COLO829 (cell line): ENCODE results near the gene TUBB3.
"Not testable (repeated sequence)": the region's sequence is repeated elsewhere in the genome, so short reads cannot be mapped to it uniquely, and the experiment has no call there.

Experiments
- DNase-seq: peaks from one replicate; pipeline ENCODE4 v3.0.0; 2012; ENCODE audit warnings: low spot score

The TUBB3 gene

GRCh38 chr16:89922884-89923639, at the start of gene TUBB3:
Gene TUBB3 (plus strand): TSS chr16:89923342. CDS start chr16:89923402, 60 bp downstream.
- DNase-seq: peak; percentile 84

- DNase-seq: peak; percentile 89
These were observed 49.0 kb upstream of the TUBB3 start for GRCh38 chr16:89873972-89874689.

- not testable (repeated sequence) for DNase-seq
These were observed 44.0 kb upstream of the TUBB3 start for GRCh38 chr16:89879123-89879522.

- no peak for DNase-seq
These were observed 42.4 kb upstream of the TUBB3 start for GRCh38 chr16:89880477-89881367.

- no peak for DNase-seq
These were observed 41.8 kb upstream of the TUBB3 start for GRCh38 chr16:89881368-89881730.

- DNase-seq: no peak
These were observed 39.6 kb upstream of the TUBB3 start for GRCh38 chr16:89883346-89884040.

- no peak for DNase-seq
These were observed 39.1 kb upstream of the TUBB3 start for GRCh38 chr16:89884041-89884421.

GRCh38 chr16:89887243-89887642, 35.9 kb upstream of the TUBB3 start:
- DNase-seq: no peak

GRCh38 chr16:89890200-89890599, 32.9 kb upstream of the TUBB3 start:
- no peak for DNase-seq

GRCh38 chr16:89890886-89891657, 32.1 kb upstream of the TUBB3 start:
- DNase-seq: peak; percentile 79

- no peak for DNase-seq
These were observed 31.0 kb upstream of the TUBB3 start for GRCh38 chr16:89892055-89892630.

GRCh38 chr16:89892635-89893034, 30.5 kb upstream of the TUBB3 start:
- no peak for DNase-seq

GRCh38 chr16:89893642-89894548, 29.2 kb upstream of the TUBB3 start:
- no peak for DNase-seq

- no peak for DNase-seq
These were observed 27.5 kb upstream of the TUBB3 start for GRCh38 chr16:89895482-89896250.

- no peak for DNase-seq
These were observed 25.9 kb upstream of the TUBB3 start for GRCh38 chr16:89897204-89897603.

GRCh38 chr16:89898201-89898967, 24.8 kb upstream of the TUBB3 start:
- DNase-seq: no peak

GRCh38 chr16:89899879-89900481, 23.2 kb upstream of the TUBB3 start:
- no peak for DNase-seq

GRCh38 chr16:89900885-89901284, 22.3 kb upstream of the TUBB3 start:
- DNase-seq: no peak
